Stomach (tissue), 9 donors: Measurements from ENCODE around the gene PPP1R16B. TPM values are rescaled to one million over a fixed set of nuclear protein-coding genes. Genes with fewer than 3 reads are reported as not detected.
"Not testable (repeated sequence)": the region's sequence is repeated elsewhere in the genome, so short reads cannot be mapped to it uniquely, and the experiment has no call there.

ENCODE experiments used
- DNase-seq, 2 donors: peaks; one replicate each; pipeline versions ENCODE4 v3.0.0 to v3.0.0-alpha.2; 2013 to 2019
- H3K27ac ChIP-seq, 5 donors: fragments of 200-600 bp in 4 of 5; sonication (generic) in 4 of 5; one replicate each; pipeline ENCODE4 v1.5.1; 2013 to 2019; ENCODE audit warnings: mild to moderate bottlenecking in 1 of 5, moderate library complexity in 1 of 5
- H3K27me3 ChIP-seq, 3 donors: fragments of 200-600 bp; sonication (generic); one replicate each; pipeline ENCODE4 v1.5.1; 2017 to 2019; ENCODE audit warnings: mixed run types in 1 of 3
- H3K36me3 ChIP-seq, 4 donors: fragments of 200-600 bp; sonication (generic); 1 replicate in 3 of 4; 2 replicates in 1 of 4; pipeline ENCODE4 v1.5.1; 2016 to 2019
- H3K4me1 ChIP-seq, 4 donors: fragments of 200-600 bp; sonication (generic); one replicate each; pipeline ENCODE4 v1.5.1; 2016 to 2019
- H3K4me3 ChIP-seq, 4 donors: fragments of 200-600 bp; sonication (generic) in 3 of 4; one replicate each; pipeline ENCODE4 v1.5.1; 2016 to 2019; ENCODE audit warnings: mild to moderate bottlenecking in 1 of 4
- H3K9me3 ChIP-seq, 4 donors: fragments of 200-600 bp; sonication (generic); one replicate each; pipeline ENCODE4 v1.5.1; 2016 to 2019
- EP300 ChIP-seq: sonication (generic); formaldehyde crosslinking; IDR thresholded peaks from one replicate; pipeline ENCODE4 v1.6.1; 2017; ENCODE audit warnings: antibody characterized with exemption
- POLR2A ChIP-seq, 4 donors: fragments of 450-650 bp; IDR thresholded peaks; one replicate each; pipeline ENCODE4 v1.6.1; 2016; ENCODE audit warnings: antibody characterized with exemption in 4 of 4, control low read depth in 2 of 4, mild to moderate bottlenecking in 1 of 4, moderate library complexity in 1 of 4
- POLR2AphosphoS5 ChIP-seq, 3 donors: sonication (generic); formaldehyde crosslinking; IDR thresholded peaks; one replicate each; pipeline ENCODE4 v1.6.1; 2016; ENCODE audit warnings: antibody characterized with exemption in 3 of 3
- WGBS, 5 donors: extraction: QIAGEN DNeasy Blood & Tissue Kit in 3 of 5; methylation state at CpG; one replicate each; pipeline versions ENCODE4 v1.1.5 to v1.1.7; 2013 to 2018; 5-methylcytosine and 5-hydroxymethylcytosine counted together
- intact Hi-C: fragments of 100-400 bp; cut with DNase I; formaldehyde crosslinking; loops from one replicate; pipeline ENCODE4 v1.15.1; 2023; ENCODE audit warnings: low total_unique reads
- polyA plus RNA-seq, 3 donors: library from polyadenylated mRNA; stranded (reverse); fragments of 200-250 nt; gene quantifications; one replicate each; pipeline ENCODE4 v1.2.3, GENCODE V29; 2013
- total RNA-seq, 5 donors: library from RNA; depleted of rRNA; stranded (reverse); fragments of >200 nt; gene quantifications; one replicate each; pipeline versions ENCODE4 v1.1.0 to v1.2.3, GENCODE V29; 2014 to 2016
- TF ChIP-seq, protein P1 (sequence below), 7 experiments: fragments of 450-650 bp in 4 of 7; fragments of 200-600 bp in 3 of 7; sonication (generic) in 3 of 7; IDR thresholded peaks; one replicate each; pipeline ENCODE4 v1.5.1; 2016 to 2019; ENCODE audit warnings: antibody characterized with exemption in 7 of 7, control low read depth in 2 of 7, mild to moderate bottlenecking in 1 of 7
- donor health status: healthy with polysubstance abuse.
- donor health status: Bipolar disorder and iron deficiency.
- donor health status: healthy.

PPP1R16B gene
- total and polyA plus RNA-seq, 8 donors: 1.2 to 18.7 (median 6.2) TPM

DNA sequence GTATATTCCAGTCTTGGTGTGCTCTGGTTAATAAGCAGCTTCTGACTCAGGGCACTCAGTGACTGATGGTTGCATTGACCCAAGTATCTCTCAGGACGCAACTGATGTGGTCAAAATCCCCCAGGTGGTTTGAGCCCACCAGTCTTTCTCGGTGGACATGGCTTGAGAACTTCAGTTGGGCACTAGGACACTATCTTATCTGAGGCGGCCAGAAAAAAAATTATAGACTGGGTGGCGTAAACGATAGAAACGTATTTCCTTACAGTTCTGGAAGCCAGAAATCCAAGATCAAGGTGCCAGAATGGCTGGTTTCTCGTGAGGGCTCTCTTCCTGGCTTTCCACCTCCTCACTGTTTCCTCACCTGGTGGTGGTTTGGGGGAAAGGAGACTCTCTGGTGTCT lies 52.2 kb downstream of the PPP1R16B start:
- H3K36me3 ChIP-seq: no peaks in the 10 kb centered on the region
- 80 to 89% (median 85%) methylated on average over 7 of the region's 7 CpGs for WGBS, 5 donors
- DNase-seq: no peak
- TF ChIP-seq EP300 (no peak), POLR2A (IDR thresholded peaks at IDR 0.05) (no peak), POLR2AphosphoS5 (IDR thresholded peaks at IDR 0.05) (no peak)
- TF ChIP-seq, protein P1, sequence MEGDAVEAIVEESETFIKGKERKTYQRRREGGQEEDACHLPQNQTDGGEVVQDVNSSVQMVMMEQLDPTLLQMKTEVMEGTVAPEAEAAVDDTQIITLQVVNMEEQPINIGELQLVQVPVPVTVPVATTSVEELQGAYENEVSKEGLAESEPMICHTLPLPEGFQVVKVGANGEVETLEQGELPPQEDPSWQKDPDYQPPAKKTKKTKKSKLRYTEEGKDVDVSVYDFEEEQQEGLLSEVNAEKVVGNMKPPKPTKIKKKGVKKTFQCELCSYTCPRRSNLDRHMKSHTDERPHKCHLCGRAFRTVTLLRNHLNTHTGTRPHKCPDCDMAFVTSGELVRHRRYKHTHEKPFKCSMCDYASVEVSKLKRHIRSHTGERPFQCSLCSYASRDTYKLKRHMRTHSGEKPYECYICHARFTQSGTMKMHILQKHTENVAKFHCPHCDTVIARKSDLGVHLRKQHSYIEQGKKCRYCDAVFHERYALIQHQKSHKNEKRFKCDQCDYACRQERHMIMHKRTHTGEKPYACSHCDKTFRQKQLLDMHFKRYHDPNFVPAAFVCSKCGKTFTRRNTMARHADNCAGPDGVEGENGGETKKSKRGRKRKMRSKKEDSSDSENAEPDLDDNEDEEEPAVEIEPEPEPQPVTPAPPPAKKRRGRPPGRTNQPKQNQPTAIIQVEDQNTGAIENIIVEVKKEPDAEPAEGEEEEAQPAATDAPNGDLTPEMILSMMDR (IDR thresholded peaks at IDR 0.05): no peak
- H3K27me3 ChIP-seq: peaks cover 0 to 21% (median 0%) of the 10 kb centered on the region in 3 donors
- H3K9me3 ChIP-seq: no peaks in the 10 kb centered on the region
- no peak overlapping the region for H3K27ac ChIP-seq
- no peaks in the 10 kb centered on the region for H3K4me1 ChIP-seq
- H3K4me3 ChIP-seq: no peak overlapping the region
- intact Hi-C loops: no loop called here

DNA sequence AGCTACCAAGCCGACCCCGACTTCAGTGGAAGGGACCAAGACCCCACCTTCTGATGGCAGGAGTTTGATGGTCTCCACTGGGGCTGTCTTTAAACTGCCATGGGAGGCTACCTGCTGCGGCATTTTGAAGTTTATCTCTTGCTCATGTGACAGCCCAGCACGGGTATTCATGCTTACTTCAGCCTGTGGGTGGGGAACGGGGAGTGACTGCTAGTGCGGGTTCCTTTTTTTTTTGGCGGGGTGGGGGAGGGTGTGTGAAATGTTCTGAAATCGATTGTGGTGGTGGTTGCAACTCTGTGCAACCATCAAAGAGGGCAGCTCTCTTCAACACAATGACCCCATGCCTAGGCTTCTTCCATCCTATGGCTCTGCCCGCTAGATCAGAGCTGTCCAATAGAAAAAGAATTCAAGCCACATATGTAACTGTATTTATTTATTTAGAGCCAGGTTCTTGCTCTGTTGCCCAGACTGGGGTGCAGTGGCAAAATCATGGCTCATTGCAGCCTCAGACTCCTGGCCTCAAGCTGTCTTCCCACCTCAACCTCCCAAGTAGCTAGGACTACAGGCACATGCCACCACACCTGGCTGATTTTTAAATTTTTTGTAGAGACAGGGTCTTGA lies 53.7 kb downstream of the PPP1R16B start:
- no peak overlapping the region for H3K27ac ChIP-seq
- no peaks in the 10 kb centered on the region for H3K9me3 ChIP-seq
- H3K36me3 ChIP-seq: no peaks in the 10 kb centered on the region
- TF ChIP-seq POLR2AphosphoS5 (IDR thresholded peaks at IDR 0.05) (no peak), EP300 (no peak), POLR2A (IDR thresholded peaks at IDR 0.05) (no peak)
- TF ChIP-seq, protein P1 (IDR thresholded peaks at IDR 0.05): no peak
- DNase-seq: no peak
- no peak overlapping the region for H3K4me3 ChIP-seq
- peaks cover 0 to 21% (median 0%) of the 10 kb centered on the region in 3 donors for H3K27me3 ChIP-seq
- 46 to 68% (median 56%) methylated on average over 8 to 9 of the region's 9 CpGs for WGBS, 5 donors
- H3K4me1 ChIP-seq: no peaks in the 10 kb centered on the region
- intact Hi-C loops: no loop called here

DNA sequence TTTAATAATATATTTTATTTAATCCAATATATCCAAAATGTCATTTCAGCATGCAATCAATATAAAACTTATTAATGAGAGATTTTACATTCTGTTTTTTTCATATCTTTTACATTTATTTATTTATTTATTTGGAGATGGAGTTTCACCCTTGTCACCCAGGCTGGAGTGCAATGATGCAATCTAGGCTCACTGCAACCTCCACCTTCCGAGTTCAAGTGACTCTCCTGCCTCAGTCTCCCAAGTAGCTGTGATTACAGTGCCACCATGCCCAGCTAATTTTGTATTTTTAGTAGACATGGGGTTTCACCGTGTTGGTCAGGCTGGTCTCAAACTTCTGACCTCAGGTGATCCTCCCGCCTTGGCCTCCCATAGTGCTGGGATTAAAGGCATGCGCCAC lies 54.4 kb downstream of the PPP1R16B start:
- WGBS, 5 donors: 83 to 94% (median 92%) methylated on average over 4 of the region's 4 CpGs
- H3K9me3 ChIP-seq, DNase-seq, H3K4me3 ChIP-seq, H3K36me3 ChIP-seq, H3K4me1 ChIP-seq, H3K27ac ChIP-seq, intact Hi-C loops: not testable (repeated sequence)
- peaks cover 0 to 21% (median 0%) of the 10 kb centered on the region in 3 donors for H3K27me3 ChIP-seq

DNA sequence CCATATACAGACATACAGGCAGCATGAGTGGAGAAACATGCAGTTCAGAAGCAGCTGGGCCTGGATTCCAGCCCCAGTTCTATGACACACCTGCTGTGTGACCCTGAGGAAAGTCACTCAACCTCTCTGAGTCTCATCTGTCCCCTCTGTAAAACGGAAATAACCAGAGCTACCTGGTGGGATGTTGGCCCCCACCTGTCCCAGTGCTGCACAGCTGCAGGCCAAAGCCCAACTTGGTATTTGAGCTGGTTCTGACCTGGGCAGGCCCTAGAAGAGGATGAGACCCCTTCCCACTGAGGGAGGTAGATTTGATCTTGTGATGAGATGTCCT lies 55.5 kb downstream of the PPP1R16B start:
- 52 to 78% (median 67%) methylated on average over 1 of the region's 1 CpG for WGBS, 5 donors

DNA sequence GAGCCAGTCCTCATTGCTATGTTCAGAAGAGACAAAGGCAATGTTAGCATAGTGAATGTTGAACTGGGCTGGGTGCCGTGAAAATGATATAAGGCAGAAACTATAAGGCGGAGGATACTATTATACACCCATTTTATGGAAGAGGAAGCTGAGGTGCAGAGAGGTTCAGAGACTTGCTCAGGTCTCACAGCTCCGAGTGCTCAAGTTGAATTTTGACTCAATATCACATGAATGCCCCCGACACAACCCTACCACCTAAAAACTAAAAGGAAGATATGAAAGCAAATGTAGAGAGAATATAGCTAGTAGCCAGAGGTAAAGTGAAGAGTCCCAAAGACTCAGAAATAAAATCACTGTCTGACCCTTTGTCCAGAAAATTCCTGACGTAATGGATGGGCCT lies 56.7 kb downstream of the PPP1R16B start:
- intact Hi-C loops: no loop called here
- no peak overlapping the region for H3K4me3 ChIP-seq
- DNase-seq: no peak
- H3K27ac ChIP-seq: peak overlapping the region in 1 of 5 donors; percentile 32
- H3K27me3 ChIP-seq: peaks cover 0 to 19% (median 0%) of the 10 kb centered on the region in 3 donors
- H3K4me1 ChIP-seq: no peaks in the 10 kb centered on the region
- no peaks in the 10 kb centered on the region for H3K36me3 ChIP-seq
- H3K9me3 ChIP-seq: no peaks in the 10 kb centered on the region
- 81 to 87% (median 84%) methylated on average over 5 of the region's 5 CpGs for WGBS, 5 donors
- TF ChIP-seq POLR2A (IDR thresholded peaks at IDR 0.05) (no peak), EP300 (no peak), POLR2AphosphoS5 (IDR thresholded peaks at IDR 0.05) (no peak)
- TF ChIP-seq, protein P1 (IDR thresholded peaks at IDR 0.05): no peak

More for the DNA sequence above, 55.5 kb downstream of the PPP1R16B start:
- no peaks in the 10 kb centered on the region for H3K9me3 ChIP-seq
- H3K4me1 ChIP-seq: no peaks in the 10 kb centered on the region
- H3K4me3 ChIP-seq: no peak overlapping the region
- no peaks in the 10 kb centered on the region for H3K36me3 ChIP-seq
- no peak for DNase-seq
- intact Hi-C loops: no loop called here
- no peak for TF ChIP-seq EP300
- no peak for TF ChIP-seq POLR2A (IDR thresholded peaks at IDR 0.05)
- no peak for TF ChIP-seq POLR2AphosphoS5 (IDR thresholded peaks at IDR 0.05)
- TF ChIP-seq, protein P1 (IDR thresholded peaks at IDR 0.05): no peak
- peaks cover 0 to 21% (median 0%) of the 10 kb centered on the region in 3 donors for H3K27me3 ChIP-seq
- H3K27ac ChIP-seq: no peak overlapping the region
